HG03354 (cell line): ENCODE measurements around the gene C1QL4.
"Not testable (repeated sequence)": the region's sequence is repeated elsewhere in the genome, so short reads cannot be mapped to it uniquely, and the experiment has no call there.

ENCODE experiments used
- ATAC-seq: cut with Tn5 transposase; IDR thresholded peaks from one replicate; pipeline ENCODE4 v1.9.1; 2021; ENCODE audit warnings: mild to moderate bottlenecking; ENCODE audit not compliant: unreplicated experiment, poor library complexity, severe bottlenecking

The C1QL4 gene

DNA sequence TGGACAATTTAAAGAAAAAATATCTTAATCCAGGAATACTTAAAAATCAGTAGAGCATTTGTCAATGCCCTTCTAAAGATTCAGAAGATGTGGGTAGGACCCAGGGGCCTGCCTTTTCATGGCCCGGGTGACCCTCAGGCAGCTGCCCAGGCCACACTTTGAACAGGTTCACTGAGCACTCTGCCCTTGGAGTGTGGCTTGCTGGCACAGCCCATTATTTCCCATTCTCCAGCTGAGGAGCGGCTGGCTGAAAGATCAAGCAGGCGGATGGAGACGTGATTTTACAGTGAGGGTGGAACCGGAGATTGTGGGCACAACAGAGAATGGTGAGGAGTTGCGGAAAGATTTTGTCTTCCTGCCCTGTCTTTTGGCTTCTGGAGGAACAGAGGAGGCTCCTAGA is 49.1 kb downstream of the C1QL4 start:
- no peak for ATAC-seq

DNA sequence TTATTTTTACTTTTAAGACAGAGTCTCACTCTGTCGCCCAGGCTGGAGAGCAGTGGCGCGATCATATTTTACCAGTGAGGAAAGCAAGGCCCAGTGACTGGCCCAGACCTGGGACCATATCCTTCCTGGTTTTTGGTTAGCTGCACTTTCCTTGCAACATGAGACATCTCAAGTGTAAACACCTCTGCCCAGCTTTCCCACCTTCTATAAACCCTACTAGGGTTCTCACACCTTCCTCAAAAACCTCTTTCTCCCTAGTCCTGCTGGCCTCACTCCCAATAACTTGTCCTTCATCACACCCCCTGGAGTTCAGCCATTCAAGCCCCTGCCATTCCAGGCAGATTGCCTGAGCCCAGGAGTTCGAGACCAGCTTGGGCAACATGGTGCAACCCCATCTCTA is 52.3 kb downstream of the C1QL4 start:
- ATAC-seq, result no peak

DNA sequence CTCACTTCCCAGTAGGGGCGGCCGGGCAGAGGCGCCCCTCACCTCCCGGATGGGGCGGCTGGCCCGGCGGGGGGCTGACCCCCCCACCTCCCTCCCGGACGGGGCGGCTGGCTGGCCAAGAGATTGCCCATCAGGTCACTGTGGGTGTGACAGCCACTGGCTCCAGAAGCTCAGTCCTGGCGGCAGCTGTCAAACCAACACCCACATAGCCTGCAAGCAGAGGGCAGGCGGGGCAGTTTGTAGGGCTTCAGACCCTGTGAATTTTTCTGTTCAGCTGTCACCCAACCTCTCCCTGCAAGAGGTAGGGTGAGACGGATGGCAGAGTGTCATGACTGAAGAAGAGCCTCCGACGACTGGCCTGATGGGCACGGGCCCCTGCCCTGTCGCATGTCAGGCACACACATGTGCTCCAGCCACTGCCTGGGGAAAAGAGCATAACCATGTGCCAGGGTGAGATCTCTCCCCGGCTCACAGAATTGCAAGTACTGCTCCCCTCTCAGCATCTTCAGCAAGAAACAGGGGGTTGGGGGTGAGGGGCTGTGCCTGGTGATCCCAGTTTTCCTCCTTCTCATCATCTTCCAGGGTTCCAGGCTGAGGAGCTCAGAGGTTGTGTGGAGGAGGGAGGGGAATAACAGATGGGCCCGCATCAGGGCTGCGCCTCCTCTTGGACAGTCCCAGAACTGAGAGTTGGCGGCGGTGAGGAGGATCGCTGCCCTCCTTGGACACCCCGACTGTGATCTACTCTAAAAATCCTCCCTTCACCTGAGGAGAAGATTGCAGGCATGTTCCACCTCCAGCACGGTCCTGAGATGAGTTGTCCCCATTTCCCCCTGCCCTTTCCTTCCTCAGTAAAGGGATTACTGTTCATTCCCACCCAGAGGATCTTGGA is 53.2 kb downstream of the C1QL4 start:
- no peak for ATAC-seq

DNA sequence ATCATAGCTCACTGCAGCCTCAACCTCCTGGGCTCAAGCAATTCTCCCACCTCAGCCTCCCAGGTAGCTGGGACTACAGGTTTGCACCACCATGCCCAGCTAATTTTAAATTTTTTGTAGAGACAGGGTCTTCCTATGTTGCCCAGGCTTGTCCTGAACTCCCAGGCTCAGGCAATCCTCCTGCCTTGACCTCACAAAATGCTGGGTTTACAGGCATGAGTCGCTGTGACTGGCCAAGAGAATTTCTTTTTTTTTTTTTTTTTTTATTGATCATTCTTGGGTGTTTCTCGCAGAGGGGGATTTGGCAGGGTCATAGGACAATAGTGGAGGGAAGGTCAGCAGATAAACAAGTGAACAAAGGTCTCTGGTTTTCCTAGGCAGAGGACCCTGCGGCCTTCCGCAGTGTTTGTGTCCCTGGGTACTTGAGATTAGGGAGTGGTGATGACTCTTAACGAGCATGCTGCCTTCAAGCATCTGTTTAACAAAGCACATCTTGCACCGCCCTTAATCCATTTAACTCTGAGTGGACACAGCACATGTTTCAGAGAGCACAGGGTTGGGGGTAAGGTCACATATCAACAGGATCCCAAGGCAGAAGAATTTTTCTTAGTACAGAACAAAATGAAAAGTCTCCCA is 54.1 kb downstream of the C1QL4 start:
- ATAC-seq, result not testable (repeated sequence)
